Mesothelial cell of epicardium (in vitro differentiated cells): ENCODE data around the gene HTRA3. TPM values are rescaled to one million over a fixed set of nuclear protein-coding genes. Genes with fewer than 3 reads are reported as not detected.

Source experiments
- DNase-seq, 2 experiments: peaks; one replicate each; pipeline ENCODE4 v3.0.0; 2021; ENCODE audit warnings: low spot score in 2 of 2; ENCODE audit not compliant: unreplicated experiment in 2 of 2
- H3K27ac Mint-ChIP-seq: 2 replicates; pipeline ENCODE4 v1.8.0; 2021; ENCODE audit warnings: mixed read lengths
- H3K27me3 Mint-ChIP-seq: 2 replicates; pipeline ENCODE4 v1.8.0; 2021; ENCODE audit warnings: low read depth, mixed read lengths
- H3K36me3 Mint-ChIP-seq: 2 replicates; pipeline ENCODE4 v1.8.0; 2021; ENCODE audit warnings: mixed read lengths
- H3K4me1 Mint-ChIP-seq: 2 replicates; pipeline ENCODE4 v1.8.0; 2021; ENCODE audit warnings: mixed read lengths
- H3K4me3 Mint-ChIP-seq: 2 replicates; pipeline ENCODE4 v1.8.0; 2021; ENCODE audit warnings: mild to moderate bottlenecking, moderate library complexity, mixed read lengths
- H3K9me3 Mint-ChIP-seq: 2 replicates; pipeline ENCODE4 v1.8.0; 2021; ENCODE audit warnings: mixed read lengths
- total RNA-seq: library from RNA; stranded (reverse); gene quantifications from 3 replicates; pipeline ENCODE4 v1.2.1, GENCODE V29; 2021
- TF ChIP-seq, protein P1 (sequence below): fragments of 200-600 bp; sonication (generic); IDR thresholded peaks from one replicate; pipeline ENCODE4 v1.5.0; 2021; ENCODE audit warnings: antibody characterized with exemption; ENCODE audit not compliant: unreplicated experiment

HTRA3 gene
- total RNA-seq, 1 donor from 2014 or later: 26.2 TPM

DNA sequence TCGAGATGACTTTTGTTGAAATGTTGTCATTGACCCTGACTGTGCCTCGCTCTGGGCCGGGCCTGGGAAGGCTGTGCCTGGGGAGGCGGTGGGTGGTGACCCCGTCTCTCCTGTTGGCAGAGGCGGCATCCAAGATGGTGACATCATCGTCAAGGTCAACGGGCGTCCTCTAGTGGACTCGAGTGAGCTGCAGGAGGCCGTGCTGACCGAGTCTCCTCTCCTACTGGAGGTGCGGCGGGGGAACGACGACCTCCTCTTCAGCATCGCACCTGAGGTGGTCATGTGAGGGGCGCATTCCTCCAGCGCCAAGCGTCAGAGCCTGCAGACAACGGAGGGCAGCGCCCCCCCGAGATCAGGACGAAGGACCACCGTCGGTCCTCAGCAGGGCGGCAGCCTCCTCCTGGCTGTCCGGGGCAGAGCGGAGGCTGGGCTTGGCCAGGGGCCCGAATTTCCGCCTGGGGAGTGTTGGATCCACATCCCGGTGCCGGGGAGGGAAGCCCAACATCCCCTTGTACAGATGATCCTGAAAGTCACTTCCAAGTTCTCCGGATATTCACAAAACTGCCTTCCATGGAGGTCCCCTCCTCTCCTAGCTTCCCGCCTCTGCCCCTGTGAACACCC lies 36.4 kb downstream of the HTRA3 start:
- TF ChIP-seq, protein P1, sequence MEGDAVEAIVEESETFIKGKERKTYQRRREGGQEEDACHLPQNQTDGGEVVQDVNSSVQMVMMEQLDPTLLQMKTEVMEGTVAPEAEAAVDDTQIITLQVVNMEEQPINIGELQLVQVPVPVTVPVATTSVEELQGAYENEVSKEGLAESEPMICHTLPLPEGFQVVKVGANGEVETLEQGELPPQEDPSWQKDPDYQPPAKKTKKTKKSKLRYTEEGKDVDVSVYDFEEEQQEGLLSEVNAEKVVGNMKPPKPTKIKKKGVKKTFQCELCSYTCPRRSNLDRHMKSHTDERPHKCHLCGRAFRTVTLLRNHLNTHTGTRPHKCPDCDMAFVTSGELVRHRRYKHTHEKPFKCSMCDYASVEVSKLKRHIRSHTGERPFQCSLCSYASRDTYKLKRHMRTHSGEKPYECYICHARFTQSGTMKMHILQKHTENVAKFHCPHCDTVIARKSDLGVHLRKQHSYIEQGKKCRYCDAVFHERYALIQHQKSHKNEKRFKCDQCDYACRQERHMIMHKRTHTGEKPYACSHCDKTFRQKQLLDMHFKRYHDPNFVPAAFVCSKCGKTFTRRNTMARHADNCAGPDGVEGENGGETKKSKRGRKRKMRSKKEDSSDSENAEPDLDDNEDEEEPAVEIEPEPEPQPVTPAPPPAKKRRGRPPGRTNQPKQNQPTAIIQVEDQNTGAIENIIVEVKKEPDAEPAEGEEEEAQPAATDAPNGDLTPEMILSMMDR: no peak
- H3K36me3 Mint-ChIP-seq: peaks cover 9% of the 10 kb centered on the region
- no peaks in the 10 kb centered on the region for H3K27me3 Mint-ChIP-seq
- H3K9me3 Mint-ChIP-seq: peaks cover 11% of the 10 kb centered on the region
- H3K4me1 Mint-ChIP-seq: peaks cover 4% of the 10 kb centered on the region
- DNase-seq: peak in 1 of 2 experiments; percentile 15
- no peak overlapping the region for H3K4me3 Mint-ChIP-seq
- no peak overlapping the region for H3K27ac Mint-ChIP-seq

DNA sequence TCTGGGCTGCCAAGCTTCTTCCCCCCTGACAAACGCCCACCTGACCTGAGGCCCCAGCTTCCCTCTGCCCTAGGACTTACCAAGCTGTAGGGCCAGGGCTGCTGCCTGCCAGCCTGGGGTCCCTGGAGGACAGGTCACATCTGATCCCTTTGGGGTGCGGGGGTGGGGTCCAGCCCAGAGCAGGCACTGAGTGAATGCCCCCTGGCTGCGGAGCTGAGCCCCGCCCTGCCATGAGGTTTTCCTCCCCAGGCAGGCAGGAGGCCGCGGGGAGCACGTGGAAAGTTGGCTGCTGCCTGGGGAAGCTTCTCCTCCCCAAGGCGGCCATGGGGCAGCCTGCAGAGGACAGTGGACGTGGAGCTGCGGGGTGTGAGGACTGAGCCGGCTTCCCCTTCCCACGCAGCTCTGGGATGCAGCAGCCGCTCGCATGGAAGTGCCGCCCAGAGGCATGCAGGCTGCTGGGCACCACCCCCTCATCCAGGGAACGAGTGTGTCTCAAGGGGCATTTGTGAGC lies 37.0 kb downstream of the HTRA3 start:
- H3K27me3 Mint-ChIP-seq: no peaks in the 10 kb centered on the region
- peaks cover 8% of the 10 kb centered on the region for H3K36me3 Mint-ChIP-seq
- peak in 1 of 2 experiments; percentile 14 for DNase-seq

DNA sequence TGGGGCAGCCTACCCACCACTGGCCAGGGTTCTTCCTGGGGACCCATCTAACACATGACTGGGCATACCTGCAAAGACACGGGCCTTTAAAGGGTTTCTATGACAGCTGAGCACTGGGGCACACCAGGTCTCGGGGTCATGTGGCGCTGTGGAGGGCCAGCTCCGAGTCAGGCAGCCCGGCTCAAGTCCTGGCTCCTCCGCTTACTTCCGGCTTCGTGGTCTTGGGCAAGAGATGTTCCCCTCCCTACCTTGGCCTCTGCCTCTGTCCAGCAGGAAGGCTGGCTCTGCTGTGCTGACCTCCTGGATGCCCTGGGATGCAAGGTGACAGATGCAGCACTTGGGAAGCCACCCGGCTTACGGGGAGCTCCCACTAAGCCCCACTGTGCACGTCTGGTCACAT lies 37.6 kb downstream of the HTRA3 start:
- Mint-ChIP-seq H3K36me3 (peaks cover 5% of the 10 kb centered on the region), H3K4me3 (no peak overlapping the region), H3K9me3 (peaks cover 7% of the 10 kb centered on the region), H3K27ac (no peak overlapping the region), H3K4me1 (peaks cover 4% of the 10 kb centered on the region), H3K27me3 (no peaks in the 10 kb centered on the region)
- peak in 1 of 2 experiments; percentile 6 for DNase-seq
- TF ChIP-seq, protein P1: no peak

More for the DNA sequence above, 37.0 kb downstream of the HTRA3 start:
- TF ChIP-seq, protein P1: no peak
- H3K4me3 Mint-ChIP-seq: no peak overlapping the region
- no peak overlapping the region for H3K27ac Mint-ChIP-seq
- peaks cover 8% of the 10 kb centered on the region for H3K9me3 Mint-ChIP-seq
- peaks cover 4% of the 10 kb centered on the region for H3K4me1 Mint-ChIP-seq

DNA sequence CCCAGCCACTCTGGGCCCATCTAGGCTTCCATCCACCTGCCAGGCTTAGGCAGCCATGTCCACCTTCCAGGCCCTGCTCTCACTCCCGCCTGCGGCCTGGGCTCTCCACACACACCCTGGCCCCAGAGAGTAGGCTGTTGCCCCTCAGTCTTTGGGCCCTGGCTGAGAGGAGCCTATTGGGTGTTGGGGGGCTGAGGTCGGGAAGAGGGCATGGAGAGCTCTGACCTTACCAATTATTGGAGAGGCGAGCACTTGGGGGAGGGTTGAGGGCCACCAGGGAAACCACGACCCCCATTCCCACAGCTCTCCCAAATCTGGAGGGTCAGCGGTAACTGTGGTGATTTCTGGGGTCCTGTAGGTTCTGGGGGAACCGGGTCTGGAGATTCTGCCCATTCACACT lies 38.2 kb downstream of the HTRA3 start:
- no peak overlapping the region for H3K27ac Mint-ChIP-seq
- no peaks in the 10 kb centered on the region for H3K27me3 Mint-ChIP-seq
- peaks cover 11% of the 10 kb centered on the region for H3K9me3 Mint-ChIP-seq
- DNase-seq: peak in 1 of 2 experiments; percentile 7
- no peak overlapping the region for H3K4me3 Mint-ChIP-seq
- peaks cover 4% of the 10 kb centered on the region for H3K4me1 Mint-ChIP-seq
- peaks cover 3% of the 10 kb centered on the region for H3K36me3 Mint-ChIP-seq
- TF ChIP-seq, protein P1: no peak

DNA sequence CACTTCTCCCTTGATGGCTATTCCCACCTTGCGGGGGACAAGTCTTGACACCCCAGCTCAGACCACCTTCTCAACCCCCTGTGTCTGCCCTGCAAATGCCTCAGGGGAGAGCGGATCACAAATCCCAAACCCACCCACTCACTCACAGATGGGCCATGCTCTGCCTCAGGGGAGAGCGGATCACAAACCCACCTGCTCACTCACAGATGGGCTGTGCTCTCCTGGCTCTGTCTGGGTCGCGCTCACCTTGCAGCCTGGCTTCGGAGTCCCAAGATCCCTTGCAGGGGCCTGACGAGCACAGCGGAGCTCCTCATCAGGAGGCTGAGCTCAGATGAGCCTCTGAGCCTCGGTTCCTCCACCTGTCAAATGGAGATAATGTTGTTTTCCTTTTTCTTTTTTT lies 38.6 kb downstream of the HTRA3 start:
- no peak overlapping the region for H3K4me3 Mint-ChIP-seq
- TF ChIP-seq, protein P1: no peak
- H3K27ac Mint-ChIP-seq: no peak overlapping the region
- H3K36me3 Mint-ChIP-seq: no peaks in the 10 kb centered on the region
- H3K9me3 Mint-ChIP-seq: peaks cover 12% of the 10 kb centered on the region
- peaks cover 4% of the 10 kb centered on the region for H3K4me1 Mint-ChIP-seq
- DNase-seq: peak in 1 of 2 experiments; percentile 6
- H3K27me3 Mint-ChIP-seq: no peaks in the 10 kb centered on the region
